Forelimb muscle (tissue), 1 donor: ENCODE results near the gene NPTX1. TPM values are rescaled to one million over a fixed set of nuclear protein-coding genes. Genes with fewer than 3 reads are reported as not detected.

Source experiments
- DNase-seq: peaks from one replicate; pipeline ENCODE4 v3.0.0-alpha.2; 2013; ENCODE audit warnings: low read depth
- polyA plus RNA-seq: library from polyadenylated mRNA; unstranded; fragments of 120-200 nt; gene quantifications from one replicate; pipeline ENCODE4 v1.2.1, GENCODE V29; 2013; ENCODE audit not compliant: insufficient read length

Gene NPTX1
- polyA plus RNA-seq, 1 donor, result 0.22 TPM

DNA sequence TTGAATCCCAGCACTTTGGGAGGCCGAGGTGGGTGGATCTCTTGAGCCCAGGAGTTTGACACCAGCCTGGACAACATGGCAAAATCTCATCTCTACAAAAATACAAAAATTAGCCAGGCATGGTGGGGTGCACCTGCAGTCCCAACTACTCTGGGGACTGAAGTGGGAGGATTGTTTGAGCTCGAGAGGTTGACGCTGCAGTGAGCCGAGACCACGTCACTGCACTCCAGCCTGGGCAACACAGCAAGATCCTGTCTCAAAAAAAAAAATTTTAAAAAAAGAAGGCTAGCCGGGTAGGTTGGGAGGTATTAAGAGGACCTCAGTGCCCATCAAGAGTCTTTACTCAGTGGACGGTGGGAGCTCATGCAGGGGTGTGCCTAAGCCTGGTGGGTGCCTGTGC is 3.8 kb upstream of the NPTX1 start:
- DNase-seq, result no peak

DNA sequence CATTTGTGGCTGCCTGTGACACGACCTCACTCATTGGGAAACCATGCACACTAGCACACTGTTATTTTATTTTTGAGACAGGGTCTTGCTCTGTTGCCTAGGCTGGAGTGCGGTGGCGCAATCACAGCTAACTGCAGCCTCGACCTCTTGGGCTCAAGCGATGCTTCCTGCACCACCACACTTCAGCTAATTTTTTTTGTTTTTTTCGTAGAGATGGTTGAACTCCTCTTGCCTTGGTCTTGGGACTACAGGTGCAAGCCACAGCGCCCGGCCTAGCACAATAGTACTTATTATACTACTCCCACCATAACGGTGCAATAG is 2.8 kb upstream of the NPTX1 start:
- no peak for DNase-seq

DNA sequence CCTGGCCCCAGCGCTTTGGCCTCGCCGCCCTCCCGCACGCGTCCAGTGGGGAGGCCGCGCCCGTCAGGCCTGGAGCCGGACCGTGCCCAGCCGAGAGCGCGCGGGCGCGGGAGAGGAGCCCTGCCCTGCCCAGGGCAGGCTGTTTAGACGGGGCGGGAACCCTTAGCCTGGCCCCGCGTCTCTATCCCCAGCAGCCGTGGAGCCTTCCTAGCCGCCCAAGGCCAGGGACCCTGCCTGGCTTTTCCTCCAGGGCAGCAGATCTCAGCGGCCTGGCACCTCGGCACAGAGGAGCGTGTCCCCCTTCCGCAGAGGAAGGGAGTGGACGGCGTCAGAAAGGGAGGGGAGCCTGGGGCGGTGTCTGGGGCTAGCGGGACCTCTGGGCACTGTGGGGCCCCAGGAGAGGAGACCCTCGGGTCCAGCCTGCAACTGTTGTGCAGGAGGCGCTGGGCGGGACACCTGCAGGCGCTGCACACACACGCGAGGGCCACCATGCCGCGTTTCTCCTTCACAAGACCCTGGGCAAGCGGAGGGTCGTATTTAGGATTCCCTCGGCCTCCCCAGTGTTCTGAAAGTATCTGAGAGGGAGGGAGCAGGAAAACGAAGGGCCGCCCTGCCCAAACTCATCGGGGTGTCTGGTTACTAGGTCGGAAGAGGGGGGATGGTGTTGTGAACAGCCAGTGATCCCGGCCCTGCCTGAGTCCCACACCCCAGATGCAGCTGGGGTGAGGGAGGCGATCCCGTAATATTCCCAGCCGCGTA is 2.3 kb upstream of the NPTX1 start:
- DNase-seq, result no peak

DNA sequence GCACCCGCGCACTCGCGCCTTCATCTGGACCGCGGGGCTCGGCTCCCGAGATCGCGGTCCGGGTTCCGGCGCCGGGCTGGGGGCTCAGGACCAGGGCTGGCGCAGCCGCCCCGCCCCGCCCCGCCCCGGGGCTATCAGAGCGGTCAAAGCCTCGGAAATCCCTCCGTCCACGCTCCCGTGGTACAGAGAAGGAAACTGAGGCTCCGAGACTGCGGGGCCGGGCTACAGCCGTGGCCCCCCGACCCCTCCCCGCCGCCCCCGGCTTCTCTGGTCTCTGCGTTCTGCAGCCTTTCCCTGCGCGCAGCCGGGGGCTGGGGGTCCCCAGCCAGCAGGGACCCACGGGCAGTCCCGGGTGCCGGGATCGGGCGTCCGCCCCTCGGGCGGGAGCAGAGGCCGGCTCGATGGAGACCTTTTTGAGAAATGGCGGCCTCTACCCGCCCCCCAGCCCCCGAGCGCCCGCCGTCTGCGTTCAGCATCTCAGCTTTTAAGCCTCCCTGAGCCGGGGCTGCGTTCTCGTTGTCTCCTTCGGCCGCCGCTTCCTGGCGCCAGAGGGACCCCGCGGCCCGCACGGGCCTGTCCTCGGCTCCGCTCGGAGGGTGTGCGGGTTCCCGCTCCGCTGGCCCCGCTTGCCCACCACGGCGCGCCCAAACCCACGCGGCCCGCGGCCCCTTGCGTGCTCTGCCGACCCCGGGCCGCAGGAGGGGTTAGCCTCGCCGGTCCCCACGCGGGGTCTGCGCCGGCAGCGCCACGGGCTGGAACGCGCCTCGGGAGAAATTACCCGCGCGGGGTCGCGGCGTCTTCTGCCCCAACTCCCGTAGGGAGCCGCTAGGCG is 1.5 kb upstream of the NPTX1 start:
- no peak for DNase-seq

DNA sequence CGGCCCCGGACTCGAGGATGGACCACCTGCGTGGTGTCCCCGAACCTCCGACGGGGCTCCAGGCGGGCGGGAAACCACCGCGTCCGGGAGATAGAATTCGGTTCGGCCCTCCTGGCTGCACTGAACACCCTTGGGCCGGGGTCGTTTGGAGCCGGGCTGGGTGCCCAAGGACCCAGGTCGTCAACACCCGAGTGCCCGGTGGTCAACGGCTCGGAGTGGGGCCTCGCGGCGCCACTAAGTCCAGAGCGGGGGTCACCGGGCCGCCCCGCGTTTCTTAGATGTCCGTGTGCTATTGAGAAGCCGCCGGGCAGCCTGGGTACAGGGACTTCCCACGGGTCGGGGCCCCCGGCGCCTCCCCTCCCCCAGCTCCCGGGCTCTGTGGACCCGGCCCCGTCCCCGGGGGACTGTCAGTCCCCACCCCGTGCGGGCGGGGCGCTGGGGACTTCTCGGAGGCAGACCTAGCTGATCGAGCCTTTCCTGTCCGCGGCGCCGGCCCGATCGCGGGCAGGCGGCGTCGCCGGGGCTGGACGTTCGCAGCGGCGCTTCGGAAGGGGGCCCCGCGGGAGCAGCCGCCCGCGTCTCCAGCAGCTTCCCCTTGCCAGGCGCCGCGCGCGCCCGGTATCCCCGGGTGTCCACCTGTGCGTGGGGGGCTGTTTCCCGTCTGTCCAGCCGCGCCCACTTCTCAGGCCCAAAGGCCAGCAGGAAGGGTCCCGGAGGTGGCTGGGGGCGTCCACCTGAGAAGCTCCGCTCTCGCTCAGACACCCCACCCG is 655 bp upstream of the NPTX1 start:
- DNase-seq, result no peak

DNA sequence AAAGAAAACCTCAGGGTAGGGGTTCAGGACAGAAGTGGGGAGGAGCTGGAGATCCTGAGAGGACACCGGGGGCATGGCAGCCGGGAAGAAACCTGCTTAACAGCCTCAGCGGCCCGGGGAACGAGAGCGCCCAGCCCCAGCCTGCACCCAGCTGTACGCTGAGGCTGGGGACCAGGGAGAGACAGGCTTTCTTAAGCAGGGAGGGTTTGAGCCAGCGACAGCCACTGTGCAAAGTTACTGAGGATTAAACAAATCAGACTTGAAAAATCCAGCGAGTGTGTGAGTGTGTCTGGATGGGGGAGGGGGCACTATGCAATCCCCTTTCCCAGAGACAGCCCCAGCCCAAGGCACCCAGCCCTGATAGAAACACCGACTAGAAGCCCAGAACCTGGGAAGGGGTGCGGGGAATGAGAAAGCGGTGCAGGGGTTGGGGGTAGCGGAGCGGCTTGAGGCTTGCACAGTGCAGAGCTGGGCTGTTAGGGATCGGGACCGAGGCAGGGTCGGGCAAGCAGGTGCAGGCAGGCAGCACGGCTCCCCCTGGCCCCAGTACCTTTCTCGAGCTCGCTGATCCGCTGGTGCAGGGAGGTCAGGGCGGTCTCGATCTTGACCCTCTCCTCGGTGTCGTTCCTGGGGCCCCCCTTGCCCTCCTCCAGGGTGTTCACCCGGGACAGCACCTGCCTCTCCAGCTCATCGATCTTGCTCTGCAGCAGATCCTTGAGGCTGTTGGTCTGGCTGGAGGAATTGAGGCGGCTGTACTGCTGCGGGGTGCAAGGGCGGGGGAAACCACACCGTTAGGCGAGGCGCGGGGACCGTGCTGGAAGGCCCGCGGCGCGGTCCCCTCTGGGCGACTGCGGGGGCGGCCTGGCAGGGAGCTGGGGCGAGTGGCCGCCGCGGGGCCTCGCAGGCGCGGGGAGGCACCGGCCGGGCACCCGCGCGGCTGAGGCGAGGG is 1.2 kb downstream of the NPTX1 start:
- DNase-seq, result no peak

DNA sequence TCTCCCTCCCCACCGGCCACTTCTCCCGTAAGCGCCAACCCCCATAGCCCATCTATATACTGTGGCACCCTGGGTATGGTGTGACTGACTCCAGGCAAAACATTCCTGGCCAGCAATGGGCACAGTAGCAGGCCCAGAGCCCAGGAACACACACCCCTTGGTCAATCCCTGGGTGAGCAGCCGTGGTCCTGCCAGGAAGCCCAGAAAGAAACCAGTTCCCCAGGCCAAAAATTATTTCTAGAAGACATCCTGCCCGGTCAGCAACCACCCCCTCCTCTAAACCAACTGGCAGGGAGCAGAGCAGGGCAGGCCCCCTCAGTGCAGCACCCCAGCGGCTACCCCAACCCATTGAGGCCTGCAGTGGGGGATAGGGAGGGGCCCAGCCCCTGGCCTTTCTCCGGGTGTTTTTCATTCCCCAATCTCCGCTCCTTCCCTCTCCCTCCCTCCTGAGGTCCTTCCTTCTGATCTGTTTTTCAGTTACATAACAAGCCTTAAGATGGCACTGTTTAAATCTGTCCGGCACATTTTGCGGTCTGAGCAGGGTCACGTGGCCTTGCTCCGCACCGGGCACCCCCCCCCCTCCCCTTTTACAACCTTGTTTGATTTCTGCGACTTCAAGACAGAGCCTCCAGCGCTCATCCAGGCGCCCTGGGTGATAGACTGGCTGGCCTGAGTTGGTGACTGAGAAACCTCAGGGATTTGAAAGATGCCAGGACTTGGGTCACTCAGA is 2.0 kb downstream of the NPTX1 start:
- no peak for DNase-seq

DNA sequence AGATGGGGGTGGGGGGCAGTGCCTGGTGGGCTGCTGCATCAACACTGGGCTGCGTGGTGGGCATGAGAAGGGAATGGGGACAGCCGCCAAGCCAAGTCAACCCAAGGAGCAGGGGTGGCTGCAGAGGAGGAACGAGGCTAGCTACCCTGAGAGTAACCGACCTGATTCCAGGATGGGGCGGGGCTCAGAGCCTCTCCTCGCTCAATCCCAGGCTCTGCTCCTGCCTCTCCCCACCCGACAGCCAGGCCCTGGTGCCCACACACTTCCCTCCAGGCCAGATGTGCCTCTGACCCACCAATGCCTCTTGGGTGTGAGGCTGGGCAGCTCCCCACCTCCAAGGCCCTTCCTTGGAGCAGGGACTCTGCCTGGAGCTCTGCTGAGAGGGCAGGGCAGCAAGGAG is 2.7 kb downstream of the NPTX1 start:
- DNase-seq, result no peak

DNA sequence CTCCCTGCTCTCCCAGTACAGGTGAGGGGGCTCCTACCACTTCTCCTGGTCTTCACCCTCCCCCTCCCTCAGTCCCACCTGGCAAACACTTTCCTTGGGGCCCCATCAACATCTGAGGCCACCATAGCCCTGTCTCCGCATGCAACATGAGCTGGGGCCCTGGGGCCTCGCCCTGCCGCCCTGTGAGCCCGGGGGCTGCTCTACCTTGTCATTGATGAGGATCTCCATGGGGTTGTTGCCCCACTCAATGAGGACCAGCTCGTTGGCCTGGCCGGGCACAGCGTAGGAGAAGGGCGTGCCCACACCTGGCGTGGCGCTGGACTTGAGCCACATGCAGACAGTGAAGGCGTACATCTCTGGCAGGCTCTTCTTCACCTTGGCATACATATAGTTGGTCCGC is 3.4 kb downstream of the NPTX1 start:
- no peak for DNase-seq

DNA sequence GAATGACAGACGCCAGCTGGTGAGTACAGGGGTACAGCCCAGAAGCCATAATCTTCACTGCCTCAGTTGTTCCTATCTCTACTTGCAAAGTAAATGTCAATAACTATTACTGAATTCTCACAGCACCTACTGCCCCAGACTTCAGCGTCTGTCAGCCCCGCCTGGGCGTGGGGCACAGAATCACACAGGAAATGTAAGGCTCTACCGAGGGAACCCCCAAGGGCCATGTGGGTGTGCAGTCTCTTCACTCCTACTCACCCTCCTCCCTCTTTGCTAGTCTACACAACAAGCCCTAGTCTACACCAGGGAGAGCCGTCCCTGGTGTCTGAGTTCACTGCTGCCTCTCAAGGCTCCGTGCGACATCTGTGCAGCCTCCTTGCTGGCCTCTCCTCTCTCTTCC is 4.5 kb downstream of the NPTX1 start:
- no peak for DNase-seq

DNA sequence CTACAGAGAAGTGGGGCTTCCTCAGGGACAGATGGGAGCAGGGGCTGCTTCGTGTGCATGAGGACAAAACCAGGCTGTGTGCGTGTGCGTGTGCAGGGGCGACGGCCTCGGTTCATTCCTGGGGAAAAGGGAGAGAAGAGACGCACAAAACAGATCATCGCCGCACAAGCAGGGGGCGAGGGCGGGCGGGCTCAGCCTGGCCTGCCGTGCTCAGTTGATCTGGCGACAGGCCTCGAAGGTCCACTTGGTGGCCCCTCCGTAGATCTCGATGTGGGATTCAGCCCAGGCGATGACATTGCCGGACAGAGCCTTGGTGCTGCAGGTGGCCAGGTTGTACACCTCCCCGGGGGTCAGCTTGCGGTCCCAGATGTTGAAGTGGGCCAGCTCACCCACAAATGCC is 5.8 kb downstream of the NPTX1 start:
- DNase-seq, result no peak

DNA sequence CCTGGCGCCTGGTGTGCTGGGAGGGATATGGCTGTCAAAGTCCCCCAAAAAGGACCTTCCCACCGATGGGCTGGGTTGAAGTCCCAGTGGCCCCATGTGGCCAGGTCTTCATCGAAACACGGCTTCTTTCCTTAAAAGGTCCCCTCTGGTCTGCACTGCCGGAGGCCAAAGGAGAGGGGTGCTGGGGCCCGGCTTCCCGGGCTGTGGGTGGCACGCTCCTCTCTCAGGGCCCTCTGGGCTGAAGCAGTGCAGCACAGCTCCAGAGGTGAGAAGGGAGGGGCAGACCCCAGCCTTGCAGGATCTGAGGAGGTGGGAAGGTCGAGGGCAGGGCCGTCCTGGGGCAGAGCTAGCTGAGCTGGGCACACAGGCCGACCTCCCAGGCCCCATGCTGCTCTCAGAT is 6.7 kb downstream of the NPTX1 start:
- no peak for DNase-seq

DNA sequence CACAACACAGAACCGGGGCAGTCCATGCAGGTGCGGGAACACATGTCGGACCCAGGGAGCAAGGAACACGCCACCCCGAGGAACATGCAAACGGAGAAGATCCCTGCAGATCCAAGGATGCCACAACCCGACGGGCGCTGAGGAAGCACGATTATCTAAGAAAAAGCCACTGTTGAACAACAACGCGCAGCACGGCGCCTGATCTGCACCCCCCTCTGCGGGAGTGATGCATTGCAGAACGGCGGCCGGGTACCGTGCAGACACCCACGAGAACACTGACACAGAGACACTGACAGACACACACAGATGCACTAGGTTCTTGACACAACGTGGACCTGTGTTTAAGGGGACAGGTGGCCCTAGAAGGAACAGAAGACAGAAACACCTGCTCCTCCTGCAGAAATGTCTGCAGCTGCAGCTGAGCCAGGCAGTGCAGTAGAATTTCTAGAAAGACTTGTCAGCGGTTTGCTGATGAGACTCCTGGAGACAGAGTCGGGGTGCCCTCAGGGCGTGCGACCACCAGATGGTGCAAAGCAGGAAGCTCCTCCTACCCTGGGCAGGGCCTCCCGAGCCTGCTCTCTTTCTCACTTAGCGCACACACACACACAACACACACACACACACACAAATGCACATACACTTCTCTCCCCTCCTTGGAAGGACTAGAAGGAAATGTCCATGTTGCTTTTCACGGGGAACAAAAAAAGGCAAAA is 7.5 kb downstream of the NPTX1 start:
- DNase-seq, result no peak

DNA sequence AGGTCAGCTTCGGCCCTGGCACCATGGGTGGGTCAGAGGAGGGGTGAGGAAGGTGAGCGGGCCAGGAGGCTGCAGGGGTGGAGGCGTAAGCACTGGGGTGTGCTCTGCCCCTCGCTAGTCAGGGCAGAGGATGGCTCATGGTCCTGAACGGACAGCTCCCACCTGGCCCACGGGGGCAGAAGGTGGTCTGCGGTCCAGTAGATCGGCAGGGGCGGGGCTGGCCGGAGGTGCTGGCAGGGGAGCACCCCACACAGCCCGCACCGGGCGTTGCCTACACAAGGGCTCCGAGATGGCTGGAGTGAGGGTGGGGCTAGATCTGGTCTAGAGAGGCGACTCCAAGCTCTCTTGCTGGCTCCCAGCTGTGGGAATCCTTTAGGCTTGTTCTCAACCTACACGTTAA is 8.2 kb downstream of the NPTX1 start:
- DNase-seq, result no peak

DNA sequence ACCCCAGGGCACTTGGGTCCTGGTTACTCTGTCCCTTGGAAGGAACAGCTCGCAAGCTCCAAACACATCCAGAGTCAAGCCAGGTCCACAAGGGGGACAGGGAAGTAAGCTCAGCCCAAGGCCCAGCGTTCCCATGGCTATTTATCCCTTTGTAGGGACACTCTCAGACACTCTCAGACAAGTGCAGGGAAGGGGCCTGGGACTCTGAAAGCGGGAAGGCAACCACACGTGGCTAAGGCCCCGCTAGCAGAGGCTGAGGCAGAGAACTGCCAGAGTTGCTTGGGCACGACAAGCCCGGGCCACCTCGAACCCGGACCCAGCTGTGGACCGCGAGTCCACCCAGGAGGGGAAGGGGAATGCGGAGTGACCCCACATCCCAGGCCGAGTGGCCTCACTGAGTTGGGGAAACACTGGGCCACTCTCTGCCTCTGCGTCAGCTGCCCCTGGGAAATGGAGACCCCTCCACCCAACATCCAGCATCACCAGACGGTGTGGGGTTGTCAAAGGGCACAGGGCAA is 10.2 kb downstream of the NPTX1 start:
- no peak for DNase-seq

DNA sequence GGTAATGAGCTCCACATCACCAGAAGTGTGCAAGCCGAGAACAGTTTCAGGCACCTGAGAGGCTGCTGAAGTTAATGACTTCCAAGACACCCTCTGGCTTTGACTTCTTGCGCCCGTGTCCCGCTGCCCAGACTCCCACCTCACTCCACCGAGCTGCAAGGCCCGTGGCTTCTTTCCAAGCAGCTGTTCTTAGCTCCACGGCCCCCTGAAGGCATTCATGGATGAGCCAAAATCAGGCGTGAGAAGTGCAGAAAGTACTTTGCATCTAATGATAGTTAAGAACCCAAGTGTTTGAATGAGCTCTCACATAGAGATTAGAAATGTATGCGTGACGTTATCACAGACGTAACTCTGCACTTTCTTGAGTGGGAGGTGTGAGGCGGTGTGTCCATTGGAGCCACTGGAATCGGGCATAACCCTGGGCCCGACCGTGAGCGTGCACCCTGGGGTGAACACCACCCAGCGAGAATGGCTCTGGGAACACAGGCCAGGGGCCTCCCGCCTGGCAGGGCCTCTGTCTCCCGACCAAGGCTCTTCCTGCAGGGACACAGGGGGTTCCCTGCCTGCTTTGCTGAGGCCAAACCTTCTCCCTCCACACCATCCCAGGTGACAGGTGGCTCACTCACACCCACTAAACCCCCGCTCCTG is 11.0 kb downstream of the NPTX1 start:
- no peak for DNase-seq

DNA sequence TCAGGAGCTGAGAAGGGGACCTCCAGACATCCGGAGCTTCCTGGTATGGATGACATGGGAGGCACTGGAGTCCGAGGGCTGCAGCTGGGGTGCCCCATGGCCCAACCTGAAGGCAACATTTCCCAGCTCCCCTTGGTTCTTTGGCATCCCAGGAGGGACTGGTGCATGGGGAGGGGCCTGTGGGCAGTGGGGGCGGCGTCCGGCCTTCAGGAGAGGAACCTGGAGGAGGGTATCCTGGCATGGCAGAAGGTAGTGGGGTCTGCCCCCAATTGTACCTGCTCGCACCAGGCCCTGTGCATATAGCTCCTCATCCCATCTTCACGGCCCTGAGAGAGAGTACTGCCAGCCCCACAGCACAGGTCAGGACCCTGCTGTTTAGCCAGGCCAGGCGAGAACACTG is 11.9 kb downstream of the NPTX1 start:
- DNase-seq, result no peak

DNA sequence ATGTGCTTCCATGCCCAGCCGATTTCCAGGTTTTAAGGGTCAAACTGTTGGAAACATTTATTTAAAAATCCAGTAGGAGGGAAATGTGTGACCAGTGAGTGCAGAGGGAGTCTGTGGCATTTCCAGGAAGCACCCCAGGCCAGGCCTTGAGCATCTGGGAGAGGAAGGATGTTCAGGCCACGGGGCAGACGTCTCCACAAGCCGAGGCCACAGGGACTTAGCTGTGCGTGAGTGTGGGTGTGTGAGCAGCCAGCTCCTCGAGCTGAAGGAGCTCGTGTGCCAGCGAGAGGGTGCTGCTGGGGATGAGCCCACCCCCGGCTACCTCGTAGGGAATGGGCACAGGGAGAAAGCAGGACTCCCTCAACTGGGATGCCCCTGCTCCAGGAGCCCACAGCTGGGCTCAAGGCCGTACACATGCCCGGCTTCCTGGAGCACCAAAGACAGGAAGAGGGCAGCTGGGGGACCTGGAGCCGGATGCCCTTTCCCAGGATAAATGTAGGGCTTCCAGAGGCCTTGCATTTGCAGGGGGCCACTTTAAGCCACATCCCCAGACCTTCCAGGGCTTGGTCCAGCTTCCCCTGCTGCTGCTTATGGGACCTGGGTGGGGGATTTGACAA is 12.5 kb downstream of the NPTX1 start:
- DNase-seq, result no peak
